ENCODE data around the gene MS4A4A.

Gene MS4A4A

DNA sequence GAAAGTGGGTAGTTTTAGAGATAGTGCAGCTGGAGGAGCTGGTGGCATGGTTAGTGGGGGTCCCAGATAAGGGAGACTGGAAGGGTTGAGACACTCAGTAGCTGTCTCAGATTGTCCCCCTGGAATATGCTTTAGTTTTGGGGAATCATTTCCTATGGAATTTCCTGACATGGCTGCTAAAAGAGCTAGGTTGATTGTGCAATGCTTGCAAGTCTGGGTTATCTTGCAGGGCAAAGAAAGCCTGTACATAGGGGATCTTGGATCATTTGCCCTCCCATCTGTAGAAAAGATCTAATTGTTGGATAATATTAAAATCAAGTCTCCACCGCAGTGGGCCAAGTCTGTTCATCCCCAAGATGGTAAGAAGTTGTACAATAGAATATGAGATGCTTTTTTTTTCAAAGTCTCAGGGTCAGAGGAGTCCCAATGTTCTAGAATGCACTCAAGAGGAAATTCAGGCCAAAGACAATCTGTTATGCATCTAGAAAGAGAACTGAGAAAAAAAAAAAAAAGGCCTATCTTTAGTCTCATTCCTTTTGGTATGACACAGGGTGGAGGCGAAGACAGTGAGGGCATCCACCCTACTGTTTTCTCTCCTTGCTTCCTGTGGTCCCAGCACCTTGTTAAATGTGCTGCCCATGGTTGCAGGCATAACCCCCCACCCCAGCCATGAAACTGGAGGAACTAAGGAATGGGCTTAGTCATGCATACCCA, 66.8 kb downstream of the MS4A4A start:
- no peak overlapping the region for H3K4me2 ChIP-seq (ENCODE audit: low read length)
- H3K4me3 ChIP-seq (ENCODE audit: low read depth, low read length) = no peak overlapping the region
- no peak overlapping the region for H3K9ac ChIP-seq (ENCODE audit: low read length)
- H2BK5ac ChIP-seq (ENCODE audit: low read depth, low read length, poor library complexity) = no peak overlapping the region
- H2AK5ac ChIP-seq (ENCODE audit: low read length) = no peak overlapping the region
- H3K79me2 ChIP-seq (ENCODE audit: control insufficient read depth, insufficient read depth, low read length, poor library complexity) = no peaks in the 10 kb centered on the region
- H3K4me1 ChIP-seq (ENCODE audit: control insufficient read depth in 1 of 2, insufficient read depth in 2 of 2, low read length in 2 of 2) = peaks cover 0 to 6% of the 10 kb centered on the region in 2 experiments
- no peak overlapping the region for H2BK12ac ChIP-seq (ENCODE audit: low read length)
- H3K4ac ChIP-seq (ENCODE audit: low read depth, low read length) = no peak overlapping the region
- no peak overlapping the region for H4K8ac ChIP-seq (ENCODE audit: low read depth, low read length)
- H4K12ac ChIP-seq (ENCODE audit: low read depth, low read length) = no peak overlapping the region
- H2AFZ ChIP-seq (ENCODE audit: insufficient read depth, low read length, poor library complexity) = no peak overlapping the region
- H3K27ac ChIP-seq (ENCODE audit: low read depth, low read length) = no peak overlapping the region
- no peaks in the 10 kb centered on the region for H3K79me1 ChIP-seq (ENCODE audit: low read length)
- no CpG with 5 or more reads among the region's 2 CpGs for WGBS (ENCODE audit: extremely low coverage, insufficient coverage, insufficient read length)
- DNase-seq = no peak
- H2BK120ac ChIP-seq (ENCODE audit: insufficient read depth, low read length, poor library complexity) = no peak overlapping the region
- H3K14ac ChIP-seq (ENCODE audit: low read length) = no peak overlapping the region
- no peak overlapping the region for H3K23ac ChIP-seq (ENCODE audit: low read length)
- no peaks in the 10 kb centered on the region for H3K27me3 ChIP-seq (ENCODE audit: insufficient read depth, low read length)
- no peak overlapping the region for H3K18ac ChIP-seq (ENCODE audit: low read length)
- no peak overlapping the region for H4K91ac ChIP-seq (ENCODE audit: low read depth, low read length)
- no peaks in the 10 kb centered on the region for H3K9me3 ChIP-seq (ENCODE audit: insufficient read depth, low read depth, low read length)
- no peaks in the 10 kb centered on the region for H3K36me3 ChIP-seq (ENCODE audit: control insufficient read depth in 1 of 2, insufficient read depth in 2 of 2, low read length in 2 of 2)

GRCh38 chr11:60348116-60348515, 67.7 kb downstream of the MS4A4A start:
- Histone ChIP-seq H3K18ac (ENCODE audit: low read length) (no peak overlapping the region), H3K27me3 (ENCODE audit: insufficient read depth, low read length) (no peaks in the 10 kb centered on the region), H3K79me1 (ENCODE audit: low read length) (no peaks in the 10 kb centered on the region), H3K4ac (ENCODE audit: low read depth, low read length) (no peak overlapping the region), H3K9ac (ENCODE audit: low read length) (no peak overlapping the region), H3K79me2 (ENCODE audit: control insufficient read depth, insufficient read depth, low read length, poor library complexity) (no peaks in the 10 kb centered on the region), H2BK5ac (ENCODE audit: low read depth, low read length, poor library complexity) (no peak overlapping the region), H4K91ac (ENCODE audit: low read depth, low read length) (no peak overlapping the region), H3K36me3 (ENCODE audit: control insufficient read depth in 1 of 2, insufficient read depth in 2 of 2, low read length in 2 of 2) (no peaks in the 10 kb centered on the region), H3K23ac (ENCODE audit: low read length) (no peak overlapping the region), H4K12ac (ENCODE audit: low read depth, low read length) (no peak overlapping the region), H3K4me2 (ENCODE audit: low read length) (no peak overlapping the region), H3K4me3 (ENCODE audit: low read depth, low read length) (no peak overlapping the region), H3K14ac (ENCODE audit: low read length) (no peak overlapping the region), H4K8ac (ENCODE audit: low read depth, low read length) (no peak overlapping the region), H2BK12ac (ENCODE audit: low read length) (no peak overlapping the region), H3K27ac (ENCODE audit: low read depth, low read length) (no peak overlapping the region), H3K4me1 (ENCODE audit: control insufficient read depth in 1 of 2, insufficient read depth in 2 of 2, low read length in 2 of 2) (peaks cover 0 to 6% of the 10 kb centered on the region in 2 experiments), H2BK120ac (ENCODE audit: insufficient read depth, low read length, poor library complexity) (no peak overlapping the region), H2AFZ (ENCODE audit: insufficient read depth, low read length, poor library complexity) (no peak overlapping the region), H3K9me3 (ENCODE audit: insufficient read depth, low read depth, low read length) (no peaks in the 10 kb centered on the region), H2AK5ac (ENCODE audit: low read length) (no peak overlapping the region)
- no peak for DNase-seq
- WGBS (ENCODE audit: extremely low coverage, insufficient coverage, insufficient read length) = no CpG with 5 or more reads among the region's 2 CpGs

DNA sequence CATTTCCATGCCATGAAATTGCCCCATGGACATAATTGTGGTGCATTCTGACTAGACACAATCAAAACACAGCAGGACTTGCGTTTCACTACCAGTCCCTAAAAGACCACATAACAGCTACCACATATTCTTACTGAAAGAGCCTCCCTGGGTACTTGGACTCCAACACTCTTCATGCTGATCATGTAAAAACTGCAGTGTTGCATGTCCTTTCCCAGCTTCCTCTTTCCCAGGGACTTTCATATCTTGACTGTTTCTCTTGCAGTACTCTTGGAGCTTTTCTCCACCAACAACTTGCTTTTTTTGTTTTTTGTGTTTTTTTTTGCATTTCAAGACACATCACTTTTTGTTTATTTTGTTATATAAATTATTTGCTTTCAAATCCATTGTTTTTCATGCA, 69.5 kb downstream of the MS4A4A start:
- DNase-seq = no peak
- Histone ChIP-seq H3K27me3 (ENCODE audit: insufficient read depth, low read length) (no peaks in the 10 kb centered on the region), H3K9ac (ENCODE audit: low read length) (no peak overlapping the region), H4K12ac (ENCODE audit: low read depth, low read length) (no peak overlapping the region), H3K4me1 (ENCODE audit: control insufficient read depth in 1 of 2, insufficient read depth in 2 of 2, low read length in 2 of 2) (peaks cover 0 to 6% of the 10 kb centered on the region in 2 experiments), H3K14ac (ENCODE audit: low read length) (no peak overlapping the region), H4K8ac (ENCODE audit: low read depth, low read length) (no peak overlapping the region), H3K27ac (ENCODE audit: low read depth, low read length) (no peak overlapping the region), H3K23ac (ENCODE audit: low read length) (no peak overlapping the region), H3K4me3 (ENCODE audit: low read depth, low read length) (no peak overlapping the region), H4K91ac (ENCODE audit: low read depth, low read length) (no peak overlapping the region), H2AK5ac (ENCODE audit: low read length) (no peak overlapping the region), H3K9me3 (ENCODE audit: insufficient read depth, low read depth, low read length) (no peaks in the 10 kb centered on the region), H2BK5ac (ENCODE audit: low read depth, low read length, poor library complexity) (no peak overlapping the region), H2AFZ (ENCODE audit: insufficient read depth, low read length, poor library complexity) (no peak overlapping the region), H3K79me1 (ENCODE audit: low read length) (no peaks in the 10 kb centered on the region), H3K4me2 (ENCODE audit: low read length) (no peak overlapping the region), H2BK12ac (ENCODE audit: low read length) (no peak overlapping the region), H2BK120ac (ENCODE audit: insufficient read depth, low read length, poor library complexity) (no peak overlapping the region), H3K36me3 (ENCODE audit: control insufficient read depth in 1 of 2, insufficient read depth in 2 of 2, low read length in 2 of 2) (no peaks in the 10 kb centered on the region), H3K79me2 (ENCODE audit: control insufficient read depth, insufficient read depth, low read length, poor library complexity) (no peaks in the 10 kb centered on the region), H3K4ac (ENCODE audit: low read depth, low read length) (no peak overlapping the region), H3K18ac (ENCODE audit: low read length) (no peak overlapping the region)
- no CpG with 5 or more reads among the region's 1 CpG for WGBS (ENCODE audit: extremely low coverage, insufficient coverage, insufficient read length)

DNA sequence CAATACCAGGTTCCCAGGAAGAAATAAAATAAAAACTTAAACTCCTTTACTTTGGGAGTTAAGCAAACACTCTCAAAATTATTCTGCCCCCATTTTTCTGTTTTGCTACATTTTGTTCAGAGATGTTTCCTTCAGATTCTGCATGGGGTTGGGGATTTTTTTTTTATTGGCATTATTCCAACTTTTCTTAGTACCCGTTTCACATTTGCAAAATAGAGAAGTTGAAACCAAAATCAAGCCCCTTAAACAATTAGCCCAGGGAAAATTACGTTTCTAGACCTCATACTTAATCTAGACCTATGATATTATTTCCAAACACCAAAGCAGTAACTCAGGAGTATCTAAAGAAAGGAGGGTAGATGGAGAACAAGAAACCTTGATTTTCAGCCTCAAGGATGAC, 77.3 kb downstream of the MS4A4A start:
- Histone ChIP-seq H2AK5ac (ENCODE audit: low read length) (no peak overlapping the region), H3K79me2 (ENCODE audit: control insufficient read depth, insufficient read depth, low read length, poor library complexity) (no peaks in the 10 kb centered on the region), H2BK12ac (ENCODE audit: low read length) (no peak overlapping the region), H4K91ac (ENCODE audit: low read depth, low read length) (no peak overlapping the region), H4K12ac (ENCODE audit: low read depth, low read length) (no peak overlapping the region), H3K4ac (ENCODE audit: low read depth, low read length) (no peak overlapping the region), H2BK120ac (ENCODE audit: insufficient read depth, low read length, poor library complexity) (no peak overlapping the region), H3K4me1 (ENCODE audit: control insufficient read depth in 1 of 2, insufficient read depth in 2 of 2, low read length in 2 of 2) (no peaks in the 10 kb centered on the region), H3K23ac (ENCODE audit: low read length) (no peak overlapping the region), H3K4me2 (ENCODE audit: low read length) (no peak overlapping the region), H3K79me1 (ENCODE audit: low read length) (no peaks in the 10 kb centered on the region), H2AFZ (ENCODE audit: insufficient read depth, low read length, poor library complexity) (no peak overlapping the region), H3K18ac (ENCODE audit: low read length) (no peak overlapping the region), H3K9ac (ENCODE audit: low read length) (no peak overlapping the region), H3K27me3 (ENCODE audit: insufficient read depth, low read length) (no peaks in the 10 kb centered on the region), H3K27ac (ENCODE audit: low read depth, low read length) (no peak overlapping the region), H3K14ac (ENCODE audit: low read length) (no peak overlapping the region), H3K36me3 (ENCODE audit: control insufficient read depth in 1 of 2, insufficient read depth in 2 of 2, low read length in 2 of 2) (no peaks in the 10 kb centered on the region), H3K9me3 (ENCODE audit: insufficient read depth, low read depth, low read length) (peaks cover 6% of the 10 kb centered on the region), H2BK5ac (ENCODE audit: low read depth, low read length, poor library complexity) (no peak overlapping the region), H3K4me3 (ENCODE audit: low read depth, low read length) (no peak overlapping the region), H4K8ac (ENCODE audit: low read depth, low read length) (no peak overlapping the region)
- WGBS (ENCODE audit: extremely low coverage, insufficient coverage, insufficient read length) = no CpG with 5 or more reads among the region's 2 CpGs
- DNase-seq = no peak

All from trophoblast cell (in vitro differentiated cells and primary cell).